Stimulated activated CD8-positive, alpha-beta memory T cell treated with anti-CD3 and anti-CD28 coated beads, Interleukin-4, amount 100 ng/mL, for 4 hours (primary cell): ENCODE results near the gene NIBAN1.
"Not testable (repeated sequence)": the region's sequence is repeated elsewhere in the genome, so short reads cannot be mapped to it uniquely, and the experiment has no call there.

Experiments used
- DNase-seq, 2 donors: peaks; one replicate each; pipeline ENCODE4 v3.0.0-alpha.2; 2020; ENCODE audit warnings: low read depth in 2 of 2, low spot score in 1 of 2

NIBAN1 gene

DNA sequence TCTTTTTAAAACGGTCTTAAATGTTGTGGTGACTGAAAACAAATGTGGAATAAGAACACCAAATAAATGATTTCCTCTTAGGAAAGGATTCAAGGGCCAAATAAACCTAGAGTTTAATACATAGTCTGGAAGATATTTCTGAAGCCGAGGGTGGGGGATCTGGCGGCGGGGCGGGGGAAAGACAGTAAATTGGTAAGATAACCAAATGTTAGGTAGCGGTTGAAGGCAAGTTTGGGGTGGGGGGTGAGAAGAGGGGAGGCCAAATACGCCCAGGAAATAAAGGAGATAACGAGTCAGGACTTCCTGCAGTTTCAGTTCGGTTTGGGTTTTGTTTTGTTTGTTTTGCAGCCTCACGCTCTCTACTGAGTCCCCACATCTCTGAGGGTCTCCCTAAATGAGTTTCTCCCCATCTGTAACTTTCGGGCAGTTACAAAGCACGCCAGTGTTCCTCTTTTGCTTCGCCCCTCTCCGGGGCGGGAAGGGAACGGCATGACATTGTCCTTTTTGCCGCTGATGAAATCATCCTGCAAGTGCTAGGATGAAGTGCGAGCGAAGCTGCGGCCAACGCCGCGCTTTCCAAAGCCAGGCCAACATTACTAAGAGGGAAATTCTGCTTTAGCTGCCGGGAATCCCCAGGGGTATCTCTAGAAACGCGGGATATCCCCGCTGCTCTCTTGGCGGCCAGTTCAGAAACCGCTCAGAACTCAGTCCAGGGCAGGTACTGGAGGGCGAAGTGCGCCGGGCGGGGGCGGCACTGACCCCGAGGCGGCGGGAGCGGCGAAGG, 844 bp downstream of the NIBAN1 start:
- DNase-seq = peak; percentile 21 to 35

- DNase-seq = no peak
Measured at GRCh38 chr1:184972315-184973055, 1.8 kb downstream of the NIBAN1 start.

DNA sequence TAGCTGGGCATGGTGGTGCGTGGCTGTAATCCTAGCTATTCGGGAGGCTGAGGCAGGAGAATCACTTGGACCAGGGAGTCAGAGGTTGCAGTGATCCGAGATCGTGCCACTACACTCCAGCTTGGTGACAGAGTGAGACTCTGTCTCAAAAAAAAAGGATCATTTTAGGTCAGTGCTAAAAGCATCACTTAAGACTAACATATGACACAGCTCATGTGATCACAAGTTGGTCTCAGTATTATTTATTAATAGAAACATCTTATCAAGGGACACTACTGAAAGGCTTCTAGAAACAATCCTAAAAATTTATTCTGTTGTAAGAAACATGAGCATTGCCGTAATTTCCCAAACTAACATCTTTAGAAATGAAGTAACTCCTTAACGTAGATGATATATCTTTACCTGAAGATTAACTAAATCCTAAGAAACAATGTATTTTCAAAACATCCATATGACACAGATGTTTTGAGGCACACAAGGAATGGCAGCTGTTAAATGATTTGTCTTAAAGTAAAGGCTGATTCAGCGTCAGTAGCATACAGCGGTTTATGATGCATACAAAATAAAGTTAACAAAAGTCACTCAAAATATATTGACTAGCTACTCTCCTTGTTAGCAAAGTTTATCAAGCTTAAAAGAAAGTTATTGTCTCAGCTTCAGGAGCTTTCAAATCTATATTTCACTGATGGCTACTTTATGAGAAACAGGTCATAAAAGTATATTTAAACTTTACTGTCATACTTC, 2.6 kb downstream of the NIBAN1 start:
- no peak for DNase-seq

DNA sequence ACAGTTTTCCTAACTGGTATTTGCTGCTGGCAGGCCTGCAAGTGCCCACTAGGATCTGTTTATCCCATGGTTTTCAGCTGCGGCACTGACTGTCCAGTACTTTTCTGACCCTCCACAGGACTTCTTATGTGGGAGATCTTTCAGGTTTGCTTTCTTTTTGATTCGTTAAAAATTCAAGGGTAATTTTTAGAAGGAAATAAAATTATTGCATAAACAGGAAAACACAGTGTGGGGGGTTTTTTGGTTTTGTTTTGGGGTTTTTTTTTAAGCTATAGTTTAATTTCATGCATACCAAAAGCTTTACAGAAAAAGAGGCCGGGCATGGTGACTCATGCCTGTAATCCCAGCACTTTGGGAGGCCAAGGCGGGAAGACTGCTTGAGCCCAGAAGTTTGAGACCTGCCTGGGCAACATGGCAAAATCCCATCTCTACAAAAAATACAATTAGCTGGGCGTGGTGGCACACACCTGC, 3.6 kb downstream of the NIBAN1 start:
- DNase-seq = no peak

DNA sequence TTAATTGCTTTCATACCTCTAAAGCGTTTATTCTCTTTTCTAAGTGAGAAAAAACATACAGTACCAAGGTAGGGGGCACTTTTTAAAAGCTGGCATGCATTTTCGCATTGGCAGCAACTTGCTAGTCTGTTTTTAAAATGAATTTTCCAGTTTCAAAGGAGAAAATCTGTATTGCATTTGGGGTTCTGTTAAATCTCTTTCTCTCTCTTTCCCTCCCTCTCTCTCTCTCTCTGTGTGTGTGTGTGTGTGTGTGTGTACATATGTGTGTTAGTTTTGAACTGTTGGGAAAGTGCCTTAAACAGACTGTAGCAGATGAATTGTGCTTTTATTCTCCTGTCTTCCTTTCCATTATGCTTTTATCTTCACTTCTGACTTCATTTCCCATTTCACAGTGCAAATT, 7.3 kb downstream of the NIBAN1 start:
- no peak for DNase-seq

- DNase-seq = no peak
Measured at GRCh38 chr1:184965944-184966860, 8.1 kb downstream of the NIBAN1 start.

DNA sequence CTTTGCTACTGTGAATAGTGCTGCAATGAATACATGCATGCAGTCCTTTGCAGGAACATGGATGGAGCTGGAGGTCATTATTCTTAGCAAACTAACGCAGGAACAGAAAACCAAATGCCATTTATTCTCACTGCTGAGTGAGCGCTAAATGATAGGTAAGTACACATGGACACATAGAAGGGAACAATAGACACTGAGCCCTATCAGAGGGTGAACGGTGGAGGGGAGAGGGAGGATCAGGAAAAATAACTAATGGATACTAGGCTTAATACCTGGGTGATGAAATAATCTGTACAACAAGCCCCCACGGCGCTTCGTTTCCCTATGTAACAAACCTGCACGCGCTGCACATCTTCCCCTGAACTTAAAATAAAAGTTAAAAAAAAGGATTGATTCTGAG, 8.9 kb downstream of the NIBAN1 start:
- no peak for DNase-seq

- DNase-seq = no peak
Measured at GRCh38 chr1:184959626-184960025, 14.7 kb downstream of the NIBAN1 start.

GRCh38 chr1:184958554-184959353, 15.6 kb downstream of the NIBAN1 start:
- no peak for DNase-seq

DNA sequence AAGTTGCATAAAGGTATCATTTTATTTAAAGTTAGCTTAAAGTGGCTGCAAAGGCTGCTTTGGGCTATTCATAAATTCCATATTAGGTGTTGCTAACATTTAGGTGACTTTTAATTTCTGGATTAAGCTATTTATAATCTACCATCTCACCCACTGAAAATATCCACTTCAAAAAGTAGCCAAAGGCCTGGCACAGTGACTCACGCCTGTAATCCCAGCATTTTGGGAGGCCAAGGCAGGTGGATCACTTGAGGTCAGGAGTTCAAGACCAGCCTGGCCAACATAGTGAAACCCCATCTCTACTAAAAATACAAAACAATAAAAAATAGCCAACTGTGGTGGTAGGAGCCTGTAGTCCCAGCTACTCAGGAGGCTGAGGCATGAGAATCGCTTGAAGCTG, 16.4 kb downstream of the NIBAN1 start:
- DNase-seq = not testable (repeated sequence)

DNA sequence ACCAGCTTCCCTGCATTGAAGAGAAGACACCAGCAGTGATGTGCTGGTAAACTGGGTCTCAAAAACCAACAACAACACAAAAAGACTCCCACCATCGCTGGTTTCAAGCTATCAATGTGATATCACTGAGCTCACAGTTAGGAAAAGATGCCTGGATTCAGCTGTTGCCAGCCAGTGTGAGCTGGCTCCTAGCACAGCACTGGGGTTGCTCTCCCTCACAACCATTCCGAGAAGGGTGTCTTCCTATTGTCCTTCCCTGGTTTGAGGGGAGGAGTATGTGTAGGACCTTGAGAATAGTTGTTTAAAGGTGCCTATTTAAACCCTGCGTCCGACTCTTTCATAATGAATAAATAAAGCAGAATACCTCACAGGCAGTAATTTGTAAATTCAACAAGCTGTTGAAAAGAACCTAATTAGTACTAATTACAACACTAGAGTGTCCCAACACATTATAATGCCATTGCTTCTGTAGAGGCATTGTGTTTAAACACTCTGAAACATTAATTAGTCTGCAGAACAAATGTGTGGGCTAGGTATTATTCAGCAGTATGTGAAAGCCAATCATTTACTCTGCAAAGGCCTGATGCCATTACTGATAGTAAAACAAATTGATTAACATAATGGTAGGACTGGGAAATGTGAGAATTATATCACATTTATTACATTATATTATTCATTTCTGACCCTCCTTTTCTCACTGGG, 17.2 kb downstream of the NIBAN1 start:
- no peak for DNase-seq

- DNase-seq = no peak
Measured at GRCh38 chr1:184954232-184954995, 19.9 kb downstream of the NIBAN1 start.

DNA sequence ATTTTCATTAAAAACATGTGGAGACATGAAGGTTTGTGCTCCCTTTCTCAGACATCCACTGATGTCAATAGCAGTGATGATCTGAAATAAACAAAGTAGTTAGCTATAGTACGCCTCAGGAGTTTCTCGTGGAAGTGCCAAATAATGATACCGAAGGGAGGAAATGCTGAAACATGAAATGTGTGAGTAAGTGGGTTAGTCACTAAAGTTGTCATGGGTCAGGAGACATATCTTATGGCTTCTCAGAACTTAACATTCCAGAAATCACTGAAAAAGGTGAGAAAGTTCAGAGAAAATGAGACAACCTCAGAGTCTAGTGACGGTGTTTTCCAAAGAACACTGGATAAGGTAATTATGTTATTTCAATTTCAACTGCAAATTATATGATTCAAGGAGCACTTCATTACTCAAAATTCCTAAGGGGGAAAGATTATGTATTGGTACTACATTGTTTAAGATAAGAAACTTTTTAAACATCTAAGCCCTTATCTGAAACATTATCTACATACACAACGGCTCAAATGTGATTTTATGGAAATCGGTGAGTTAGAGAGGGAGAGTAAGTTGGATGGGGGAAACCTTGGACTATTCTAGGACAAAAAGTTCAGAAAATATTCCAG, 20.6 kb downstream of the NIBAN1 start:
- no peak for DNase-seq

DNA sequence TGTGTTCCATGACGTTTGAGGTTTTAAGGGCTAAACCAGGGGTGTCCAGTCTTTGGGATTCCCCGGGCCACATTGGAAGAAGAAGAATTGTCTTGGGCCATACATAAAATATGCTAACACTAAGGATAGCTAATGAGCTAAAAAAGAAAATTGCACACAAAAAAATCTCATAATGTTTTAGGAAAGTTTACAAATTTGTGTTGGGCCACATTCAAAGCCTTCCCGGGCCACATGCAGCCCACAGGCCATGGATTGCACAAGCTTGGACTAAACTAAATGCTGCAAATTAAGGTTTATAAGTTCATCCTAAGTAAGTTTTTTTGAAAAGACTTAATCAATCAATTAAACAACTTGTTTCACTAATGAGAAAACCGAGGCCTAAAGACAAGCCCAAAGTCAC, 21.9 kb downstream of the NIBAN1 start:
- no peak for DNase-seq

DNA sequence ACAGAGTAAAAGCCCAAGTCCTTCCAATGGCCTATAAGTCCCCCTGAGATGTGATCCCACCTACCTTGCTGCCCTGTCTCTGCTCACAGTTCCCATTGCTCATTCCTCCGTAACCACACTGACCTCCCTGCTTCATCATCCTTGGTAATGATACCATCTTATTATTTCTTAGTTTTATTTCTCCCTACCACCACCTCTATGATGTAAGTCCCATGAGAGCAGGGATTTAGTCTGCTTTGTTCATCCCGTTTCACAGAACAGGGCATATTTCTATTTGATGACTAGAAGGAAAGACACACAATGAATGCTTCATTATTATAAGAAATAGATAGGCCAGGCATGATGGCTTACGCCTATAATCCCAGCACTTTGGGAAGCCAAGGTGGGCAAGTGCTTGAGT, 22.5 kb downstream of the NIBAN1 start:
- DNase-seq = no peak

GRCh38 chr1:184950906-184951305, 23.4 kb downstream of the NIBAN1 start:
- no peak for DNase-seq

DNA sequence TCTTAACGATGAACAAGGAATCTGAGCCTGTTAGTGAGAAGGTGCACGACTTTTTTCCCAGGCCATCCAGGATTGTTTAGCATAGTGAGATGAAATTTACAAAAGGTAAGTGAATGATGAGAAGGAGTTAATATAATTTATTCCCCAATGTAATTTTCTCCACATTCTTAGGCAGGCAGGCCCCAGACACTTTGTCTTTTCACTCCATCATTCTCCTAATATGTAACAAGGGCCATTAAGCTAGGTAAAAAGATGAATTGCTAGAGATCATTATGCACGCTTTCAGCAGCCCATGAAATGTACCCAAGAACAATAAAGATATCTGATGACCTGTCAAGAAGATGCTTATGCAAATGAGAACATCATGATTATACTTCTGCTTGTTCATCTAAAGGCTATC, 24.1 kb downstream of the NIBAN1 start:
- no peak for DNase-seq
